HepG2 (cell line): ENCODE data around the gene SLC9A5. TPM values are rescaled to one million over a fixed set of nuclear protein-coding genes. Genes with fewer than 3 reads are reported as not detected.

Source experiments
- GABPA ChIP-seq, 2 experiments: IDR thresholded peaks; 2 replicates each; pipeline ENCODE4 v1.6.1; 2011 to 2016; ENCODE audit warnings: low read depth in 2 of 2, low read length in 1 of 2, missing biosample characterization in 1 of 2, missing genetic modification characterization in 1 of 2
- JDP2 ChIP-seq: sonication (generic); formaldehyde crosslinking; IDR thresholded peaks from 2 replicates; pipeline ENCODE4 v1.8.1; 2022; ENCODE audit warnings: missing genetic modification reagents, borderline replicate concordance
- KMT2A ChIP-seq: sonication (generic); formaldehyde crosslinking; IDR thresholded peaks from 2 replicates; pipeline ENCODE4 v1.4.0; 2020; ENCODE audit warnings: missing genetic modification reagents
- MEIS2 ChIP-seq: sonication (generic); formaldehyde crosslinking; IDR thresholded peaks from 2 replicates; pipeline ENCODE4 v1.9.0; 2021; ENCODE audit warnings: mild to moderate bottlenecking, missing genetic modification reagents
- NR2F2 ChIP-seq: IDR thresholded peaks from 2 replicates; pipeline ENCODE4 v1.6.1; 2012; ENCODE audit warnings: low read depth, inconsistent platforms, borderline replicate concordance
- PRDM4 ChIP-seq: sonication (generic); formaldehyde crosslinking; IDR thresholded peaks from 2 replicates; pipeline ENCODE4 v1.9.0; 2021; ENCODE audit warnings: missing genetic modification reagents, borderline replicate concordance
- RBM22 ChIP-seq: fragments of 200-400 bp; formaldehyde crosslinking; optimal IDR thresholded peaks from 2 replicates; pipeline ENCODE3; 2017; ENCODE audit warnings: mild to moderate bottlenecking, low read length, moderate library complexity
- SCMH1 ChIP-seq: sonication (generic); formaldehyde crosslinking; IDR thresholded peaks from 2 replicates; pipeline ENCODE4 v1.9.0; 2021; ENCODE audit warnings: missing genetic modification reagents, mild to moderate bottlenecking, borderline replicate concordance
- SP1 ChIP-seq, 2 experiments: fragments of 450-650 bp in 1 of 2; sonication (generic) in 1 of 2; formaldehyde crosslinking in 1 of 2; IDR thresholded peaks; 2 replicates each; pipeline versions ENCODE4 v1.4.0 to v1.6.1; 2016 to 2020; ENCODE audit warnings: missing genetic modification reagents in 1 of 2
- TCF7 ChIP-seq: sonication (generic); IDR thresholded peaks from 2 replicates; pipeline ENCODE4 v1.6.1; 2016; ENCODE audit warnings: antibody characterized with exemption, low read depth
- ZFP90 ChIP-seq: sonication (generic); formaldehyde crosslinking; IDR thresholded peaks from 2 replicates; pipeline ENCODE4 v1.8.0; 2022; ENCODE audit warnings: missing genetic modification reagents, mild to moderate bottlenecking, inconsistent platforms, borderline replicate concordance
- ZNF124 ChIP-seq: sonication (generic); formaldehyde crosslinking; IDR thresholded peaks from 2 replicates; pipeline ENCODE4 v1.4.0; 2020; ENCODE audit warnings: missing genetic modification reagents
- ZNF317 ChIP-seq: sonication (generic); formaldehyde crosslinking; IDR thresholded peaks from 2 replicates; pipeline ENCODE4 v1.5.0; 2020; ENCODE audit warnings: mild to moderate bottlenecking, missing genetic modification reagents
- ZNF331 ChIP-seq: sonication (generic); formaldehyde crosslinking; IDR thresholded peaks from 2 replicates; pipeline ENCODE4 v1.4.0; 2020; ENCODE audit warnings: missing genetic modification reagents
- polyA plus RNA-seq, 8 experiments: library from polyadenylated mRNA; depleted of rRNA in 3 of 8; stranded (reverse) in 7 of 8; unstranded in 1 of 8; fragments of >200 nt; fragmentation: Illumina TruSeq in 4 of 8; extraction: Trizol in 4 of 8; gene quantifications; 2 replicates each; pipeline versions ENCODE4 v1.2.1 to v1.2.3, GENCODE V29; 2011 to 2016; ENCODE audit warnings: low read depth in 4 of 8, missing spikeins in 1 of 8, mixed read lengths in 1 of 8; ENCODE audit not compliant: insufficient read depth in 1 of 8
- total RNA-seq, 5 experiments: library from RNA; depleted of rRNA; stranded (reverse); fragments of >200 nt; fragmentation: Illumina TruSeq; extraction: Trizol; gene quantifications; 2 replicates each; pipeline ENCODE4 v1.2.3, GENCODE V29; 2016; ENCODE audit warnings: low read depth in 1 of 5
- TF ChIP-seq, protein P1 (sequence below): IDR thresholded peaks from 2 replicates; pipeline ENCODE4 v1.6.1; 2016; ENCODE audit warnings: missing compliant biosample characterization, missing genetic modification reagents, borderline replicate concordance
- TF ChIP-seq, protein P2 (sequence below): sonication (generic); formaldehyde crosslinking; IDR thresholded peaks from 2 replicates; pipeline ENCODE4 v1.5.1; 2020; ENCODE audit warnings: mild to moderate bottlenecking, missing genetic modification reagents, borderline replicate concordance
- TF ChIP-seq, protein P3 (sequence below): sonication (generic); formaldehyde crosslinking; IDR thresholded peaks from 2 replicates; pipeline ENCODE4 v1.9.0; 2022; ENCODE audit warnings: low read depth, missing genetic modification reagents

SLC9A5 gene
- total and polyA plus RNA-seq, 2 of the 13 experiments (the other 11 are each of a cell fraction or from before 2014, with no cell fraction given) = 0.58 to 1.4 TPM

- TF ChIP-seq, protein P1, sequence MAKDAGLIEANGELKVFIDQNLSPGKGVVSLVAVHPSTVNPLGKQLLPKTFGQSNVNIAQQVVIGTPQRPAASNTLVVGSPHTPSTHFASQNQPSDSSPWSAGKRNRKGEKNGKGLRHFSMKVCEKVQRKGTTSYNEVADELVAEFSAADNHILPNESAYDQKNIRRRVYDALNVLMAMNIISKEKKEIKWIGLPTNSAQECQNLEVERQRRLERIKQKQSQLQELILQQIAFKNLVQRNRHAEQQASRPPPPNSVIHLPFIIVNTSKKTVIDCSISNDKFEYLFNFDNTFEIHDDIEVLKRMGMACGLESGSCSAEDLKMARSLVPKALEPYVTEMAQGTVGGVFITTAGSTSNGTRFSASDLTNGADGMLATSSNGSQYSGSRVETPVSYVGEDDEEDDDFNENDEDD (CRISPR knock-in tag) = peak; percentile 51
- TF ChIP-seq TCF7 (no peak), ZNF124 (CRISPR knock-in tag) (peak; percentile 89), MEIS2 (CRISPR knock-in tag) (peak; percentile 48), ZFP90 (peak; percentile 95), ZNF317 (peak; percentile 40; the same call in 1 of the 2 replicates), RBM22 (no peak), GABPA (IDR thresholded peaks at IDR 0.05; ENCODE audit: low read depth, low read length) (peak; percentile 100), GABPA (CRISPR knock-in tag; IDR thresholded peaks at IDR 0.05; ENCODE audit: low read depth) (peak; percentile 100), ZNF331 (CRISPR knock-in tag) (peak; percentile 92), PRDM4 (CRISPR knock-in tag) (no peak), KMT2A (CRISPR knock-in tag) (peak; percentile 95), NR2F2 (no peak; the same call in 1 of the 2 replicates), JDP2 (CRISPR knock-in tag) (no peak), SP1 (IDR thresholded peaks at IDR 0.05) (no peak), SP1 (CRISPR knock-in tag; IDR thresholded peaks at IDR 0.05) (peak; percentile 100), SCMH1 (CRISPR knock-in tag) (no peak)
- TF ChIP-seq, protein P2, sequence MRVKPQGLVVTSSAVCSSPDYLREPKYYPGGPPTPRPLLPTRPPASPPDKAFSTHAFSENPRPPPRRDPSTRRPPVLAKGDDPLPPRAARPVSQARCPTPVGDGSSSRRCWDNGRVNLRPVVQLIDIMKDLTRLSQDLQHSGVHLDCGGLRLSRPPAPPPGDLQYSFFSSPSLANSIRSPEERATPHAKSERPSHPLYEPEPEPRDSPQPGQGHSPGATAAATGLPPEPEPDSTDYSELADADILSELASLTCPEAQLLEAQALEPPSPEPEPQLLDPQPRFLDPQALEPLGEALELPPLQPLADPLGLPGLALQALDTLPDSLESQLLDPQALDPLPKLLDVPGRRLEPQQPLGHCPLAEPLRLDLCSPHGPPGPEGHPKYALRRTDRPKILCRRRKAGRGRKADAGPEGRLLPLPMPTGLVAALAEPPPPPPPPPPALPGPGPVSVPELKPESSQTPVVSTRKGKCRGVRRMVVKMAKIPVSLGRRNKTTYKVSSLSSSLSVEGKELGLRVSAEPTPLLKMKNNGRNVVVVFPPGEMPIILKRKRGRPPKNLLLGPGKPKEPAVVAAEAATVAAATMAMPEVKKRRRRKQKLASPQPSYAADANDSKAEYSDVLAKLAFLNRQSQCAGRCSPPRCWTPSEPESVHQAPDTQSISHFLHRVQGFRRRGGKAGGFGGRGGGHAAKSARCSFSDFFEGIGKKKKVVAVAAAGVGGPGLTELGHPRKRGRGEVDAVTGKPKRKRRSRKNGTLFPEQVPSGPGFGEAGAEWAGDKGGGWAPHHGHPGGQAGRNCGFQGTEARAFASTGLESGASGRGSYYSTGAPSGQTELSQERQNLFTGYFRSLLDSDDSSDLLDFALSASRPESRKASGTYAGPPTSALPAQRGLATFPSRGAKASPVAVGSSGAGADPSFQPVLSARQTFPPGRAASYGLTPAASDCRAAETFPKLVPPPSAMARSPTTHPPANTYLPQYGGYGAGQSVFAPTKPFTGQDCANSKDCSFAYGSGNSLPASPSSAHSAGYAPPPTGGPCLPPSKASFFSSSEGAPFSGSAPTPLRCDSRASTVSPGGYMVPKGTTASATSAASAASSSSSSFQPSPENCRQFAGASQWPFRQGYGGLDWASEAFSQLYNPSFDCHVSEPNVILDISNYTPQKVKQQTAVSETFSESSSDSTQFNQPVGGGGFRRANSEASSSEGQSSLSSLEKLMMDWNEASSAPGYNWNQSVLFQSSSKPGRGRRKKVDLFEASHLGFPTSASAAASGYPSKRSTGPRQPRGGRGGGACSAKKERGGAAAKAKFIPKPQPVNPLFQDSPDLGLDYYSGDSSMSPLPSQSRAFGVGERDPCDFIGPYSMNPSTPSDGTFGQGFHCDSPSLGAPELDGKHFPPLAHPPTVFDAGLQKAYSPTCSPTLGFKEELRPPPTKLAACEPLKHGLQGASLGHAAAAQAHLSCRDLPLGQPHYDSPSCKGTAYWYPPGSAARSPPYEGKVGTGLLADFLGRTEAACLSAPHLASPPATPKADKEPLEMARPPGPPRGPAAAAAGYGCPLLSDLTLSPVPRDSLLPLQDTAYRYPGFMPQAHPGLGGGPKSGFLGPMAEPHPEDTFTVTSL (CRISPR knock-in tag) = no peak
- TF ChIP-seq, protein P3, sequence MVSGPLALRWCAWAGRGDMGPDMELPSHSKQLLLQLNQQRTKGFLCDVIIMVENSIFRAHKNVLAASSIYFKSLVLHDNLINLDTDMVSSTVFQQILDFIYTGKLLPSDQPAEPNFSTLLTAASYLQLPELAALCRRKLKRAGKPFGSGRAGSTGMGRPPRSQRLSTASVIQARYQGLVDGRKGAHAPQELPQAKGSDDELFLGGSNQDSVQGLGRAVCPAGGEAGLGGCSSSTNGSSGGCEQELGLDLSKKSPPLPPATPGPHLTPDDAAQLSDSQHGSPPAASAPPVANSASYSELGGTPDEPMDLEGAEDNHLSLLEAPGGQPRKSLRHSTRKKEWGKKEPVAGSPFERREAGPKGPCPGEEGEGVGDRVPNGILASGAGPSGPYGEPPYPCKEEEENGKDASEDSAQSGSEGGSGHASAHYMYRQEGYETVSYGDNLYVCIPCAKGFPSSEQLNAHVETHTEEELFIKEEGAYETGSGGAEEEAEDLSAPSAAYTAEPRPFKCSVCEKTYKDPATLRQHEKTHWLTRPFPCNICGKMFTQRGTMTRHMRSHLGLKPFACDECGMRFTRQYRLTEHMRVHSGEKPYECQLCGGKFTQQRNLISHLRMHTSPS = peak; percentile 69; the same call in 1 of the 2 replicates
Observed at GRCh38 chr16:67226804-67227566, 21.8 kb upstream of the SLC9A5 start, which contains the start of gene TMEM208 (continued).
